IPS DF 6.9 (cell line): Measurements from ENCODE around the gene ELK4.

ENCODE experiments used
- DNase-seq: peaks from one replicate; pipeline ENCODE4 v3.0.0-alpha.2; 2013; ENCODE audit warnings: low read depth, low spot score
- H3K27ac ChIP-seq: one replicate; pipeline ENCODE4 v1.5.1; 2013; ENCODE audit warnings: low read length, control low read depth
- H3K27me3 ChIP-seq: 2 replicates; pipeline ENCODE4 v1.6.1; 2013; ENCODE audit warnings: mild to moderate bottlenecking, low read length; ENCODE audit not compliant: control insufficient read depth, insufficient read depth
- H3K36me3 ChIP-seq: 2 replicates; pipeline ENCODE4 v1.6.1; 2013; ENCODE audit warnings: low read length; ENCODE audit not compliant: control insufficient read depth, insufficient read depth
- H3K4me1 ChIP-seq: 2 replicates; pipeline ENCODE4 v1.6.1; 2013; ENCODE audit warnings: low read length; ENCODE audit not compliant: control insufficient read depth, insufficient read depth
- H3K4me3 ChIP-seq: 2 replicates; pipeline ENCODE4 v1.5.1; 2013; ENCODE audit warnings: mild to moderate bottlenecking, low read length
- H3K9me3 ChIP-seq: 2 replicates; pipeline ENCODE4 v1.6.1; 2013; ENCODE audit warnings: low read length, inconsistent platforms; ENCODE audit not compliant: control insufficient read depth, insufficient read depth
- WGBS: extraction: QIAGEN DNeasy Blood & Tissue Kit; methylation state at CpG from one replicate; pipeline ENCODE4 v1.1.7; 2013; ENCODE audit warnings: mixed read lengths, missing lambda C conversion rate; ENCODE audit not compliant: insufficient read length, insufficient coverage; 5-methylcytosine and 5-hydroxymethylcytosine counted together

Gene ELK4

GRCh38 chr1:205581321-205581980 lies 50.4 kb downstream of the ELK4 start:
- DNase-seq, result no peak
- no CpG with 5 or more reads among the region's 9 CpGs for WGBS
- H3K27me3 ChIP-seq, result no peaks in the 10 kb centered on the region
- H3K36me3 ChIP-seq, result no peaks in the 10 kb centered on the region
- no peaks in the 10 kb centered on the region for H3K9me3 ChIP-seq
- no peak overlapping the region for H3K4me3 ChIP-seq
- H3K4me1 ChIP-seq, result peaks cover 6% of the 10 kb centered on the region
- no peak overlapping the region for H3K27ac ChIP-seq

DNA sequence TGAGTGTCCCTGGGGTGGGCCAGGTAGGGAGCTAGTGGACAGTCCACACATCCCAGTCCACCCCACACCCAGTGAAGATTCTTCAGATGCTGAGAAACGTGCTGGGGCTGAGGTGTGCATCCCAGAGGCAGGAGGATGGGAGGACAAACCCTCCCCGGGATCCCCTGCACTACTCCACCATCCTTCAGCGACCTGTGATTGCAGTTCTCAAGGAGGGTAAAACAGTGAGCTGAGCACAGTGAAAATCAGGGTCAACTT lies 51.0 kb downstream of the ELK4 start:
- Histone ChIP-seq H3K4me1 (peaks cover 5% of the 10 kb centered on the region), H3K9me3 (no peaks in the 10 kb centered on the region), H3K27ac (no peak overlapping the region), H3K4me3 (no peak overlapping the region), H3K27me3 (no peaks in the 10 kb centered on the region), H3K36me3 (no peaks in the 10 kb centered on the region)
- no peak for DNase-seq
- no CpG with 5 or more reads among the region's 3 CpGs for WGBS

- Histone ChIP-seq H3K36me3 (no peaks in the 10 kb centered on the region), H3K4me1 (peaks cover 3% of the 10 kb centered on the region), H3K9me3 (no peaks in the 10 kb centered on the region), H3K27me3 (no peaks in the 10 kb centered on the region), H3K27ac (no peak overlapping the region), H3K4me3 (no peak overlapping the region)
- DNase-seq, result no peak
- no CpG with 5 or more reads among the region's 15 CpGs for WGBS
These were observed 51.5 kb downstream of the ELK4 start for GRCh38 chr1:205580140-205580922.

DNA sequence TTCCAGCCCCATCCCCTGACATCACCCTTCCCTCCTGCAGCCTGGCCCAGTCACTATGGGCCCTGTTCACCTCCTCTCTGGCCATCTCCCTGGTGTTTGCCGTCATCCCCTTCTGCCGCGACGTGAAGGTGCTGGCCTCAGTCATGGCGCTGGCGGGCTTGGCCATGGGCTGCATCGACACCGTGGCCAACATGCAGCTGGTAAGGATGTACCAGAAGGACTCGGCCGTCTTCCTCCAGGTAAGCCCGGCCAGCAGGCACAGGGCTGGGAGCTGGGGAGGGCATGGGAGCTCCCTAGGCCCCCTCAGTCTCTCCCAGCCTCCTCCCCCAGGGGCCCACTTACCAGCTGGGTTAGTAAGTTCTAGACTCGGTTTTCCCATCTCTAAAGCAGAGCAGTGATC lies 52.1 kb downstream of the ELK4 start:
- H3K4me3 ChIP-seq, result no peak overlapping the region
- no peaks in the 10 kb centered on the region; the same call in 1 of the 2 replicates for H3K27me3 ChIP-seq
- no peaks in the 10 kb centered on the region for H3K9me3 ChIP-seq
- no peak overlapping the region for H3K27ac ChIP-seq
- DNase-seq, result no peak
- H3K36me3 ChIP-seq, result no peaks in the 10 kb centered on the region
- WGBS, result no CpG with 5 or more reads among the region's 12 CpGs
- peaks cover 3% of the 10 kb centered on the region for H3K4me1 ChIP-seq

GRCh38 chr1:205578780-205579571 lies 52.8 kb downstream of the ELK4 start:
- Histone ChIP-seq H3K36me3 (no peaks in the 10 kb centered on the region), H3K4me1 (peaks cover 3% of the 10 kb centered on the region), H3K27me3 (no peaks in the 10 kb centered on the region; the same call in 1 of the 2 replicates), H3K27ac (no peak overlapping the region), H3K4me3 (no peak overlapping the region), H3K9me3 (no peaks in the 10 kb centered on the region)
- WGBS, result no CpG with 5 or more reads among the region's 9 CpGs
- DNase-seq, result no peak

DNA sequence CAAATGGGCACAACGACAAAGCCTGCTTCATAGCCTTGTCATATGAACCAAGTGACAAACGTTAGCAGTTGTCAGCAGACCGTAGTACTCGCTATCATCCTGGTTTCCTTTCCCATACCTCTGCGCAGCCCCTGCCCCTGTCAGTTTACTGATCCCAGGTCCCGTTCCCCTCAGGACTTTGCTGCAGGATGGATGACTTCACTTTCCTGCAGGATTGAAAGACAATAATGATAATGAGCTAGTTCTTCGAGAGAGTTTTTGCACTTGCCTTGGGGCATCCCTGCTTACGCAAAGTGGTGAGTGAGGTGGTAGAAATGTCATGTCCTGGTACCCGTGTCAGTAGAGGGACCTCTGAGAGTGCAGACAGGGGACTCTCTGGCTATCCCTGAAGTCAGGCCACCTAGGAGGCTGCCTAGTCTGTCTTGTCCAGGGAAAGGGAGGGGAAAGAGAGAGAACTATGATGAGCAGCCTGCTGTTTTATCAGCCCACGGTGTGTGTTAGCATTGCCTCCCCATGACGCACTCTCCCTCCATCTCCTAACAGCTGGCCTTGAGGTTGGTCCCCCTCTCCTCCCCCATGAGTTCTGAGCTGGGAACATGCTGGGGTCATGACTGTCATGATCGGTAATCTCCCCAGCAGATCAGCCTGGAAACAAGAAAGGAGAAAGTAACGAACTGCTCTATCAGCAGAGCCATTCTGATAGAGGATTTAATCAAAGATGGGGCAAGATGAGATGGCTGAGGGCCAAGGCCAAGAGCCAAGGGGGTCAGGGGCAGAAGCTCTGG lies 53.7 kb downstream of the ELK4 start:
- WGBS, result no CpG with 5 or more reads among the region's 13 CpGs
- no peaks in the 10 kb centered on the region for H3K9me3 ChIP-seq
- no peak for DNase-seq
- H3K36me3 ChIP-seq, result no peaks in the 10 kb centered on the region
- H3K27ac ChIP-seq, result no peak overlapping the region
- H3K27me3 ChIP-seq, result no peaks in the 10 kb centered on the region; the same call in 1 of the 2 replicates
- no peak overlapping the region for H3K4me3 ChIP-seq
- H3K4me1 ChIP-seq, result peaks cover 3% of the 10 kb centered on the region

- H3K4me1 ChIP-seq, result peaks cover 3% of the 10 kb centered on the region
- no peaks in the 10 kb centered on the region for H3K9me3 ChIP-seq
- no peak overlapping the region; the same call in 1 of the 2 replicates for H3K4me3 ChIP-seq
- no peak for DNase-seq
- H3K27me3 ChIP-seq, result no peaks in the 10 kb centered on the region; the same call in 1 of the 2 replicates
- no peak overlapping the region for H3K27ac ChIP-seq
- no CpG with 5 or more reads among the region's 22 CpGs for WGBS
- no peaks in the 10 kb centered on the region for H3K36me3 ChIP-seq
These were observed 54.7 kb downstream of the ELK4 start for GRCh38 chr1:205576805-205577761.

DNA sequence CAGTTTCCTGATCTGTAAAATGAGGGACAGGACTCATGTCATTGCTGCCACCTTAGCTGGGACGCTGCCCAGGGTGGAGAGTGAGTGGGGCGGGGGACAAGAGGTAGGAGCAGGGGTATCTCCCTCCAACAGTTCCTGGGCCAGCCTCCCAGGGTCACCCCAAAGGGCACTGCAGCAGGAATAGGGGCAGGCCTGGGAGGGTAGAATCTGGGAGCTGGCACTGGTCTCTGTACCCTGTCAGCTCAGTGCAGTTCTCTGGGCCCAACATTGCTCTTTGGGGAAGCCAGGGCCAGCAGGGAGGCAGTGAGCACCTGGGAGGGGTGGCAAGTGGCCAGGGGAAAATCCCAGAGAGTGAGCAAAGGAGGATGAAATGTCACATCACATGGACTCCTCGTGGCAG lies 55.8 kb downstream of the ELK4 start:
- Histone ChIP-seq H3K4me3 (no peak overlapping the region), H3K9me3 (no peaks in the 10 kb centered on the region), H3K27me3 (peaks cover 2% of the 10 kb centered on the region; the same call in 1 of the 2 replicates), H3K36me3 (no peaks in the 10 kb centered on the region), H3K27ac (no peak overlapping the region), H3K4me1 (peaks cover 4% of the 10 kb centered on the region)
- no peak for DNase-seq
- no CpG with 5 or more reads among the region's 3 CpGs for WGBS

DNA sequence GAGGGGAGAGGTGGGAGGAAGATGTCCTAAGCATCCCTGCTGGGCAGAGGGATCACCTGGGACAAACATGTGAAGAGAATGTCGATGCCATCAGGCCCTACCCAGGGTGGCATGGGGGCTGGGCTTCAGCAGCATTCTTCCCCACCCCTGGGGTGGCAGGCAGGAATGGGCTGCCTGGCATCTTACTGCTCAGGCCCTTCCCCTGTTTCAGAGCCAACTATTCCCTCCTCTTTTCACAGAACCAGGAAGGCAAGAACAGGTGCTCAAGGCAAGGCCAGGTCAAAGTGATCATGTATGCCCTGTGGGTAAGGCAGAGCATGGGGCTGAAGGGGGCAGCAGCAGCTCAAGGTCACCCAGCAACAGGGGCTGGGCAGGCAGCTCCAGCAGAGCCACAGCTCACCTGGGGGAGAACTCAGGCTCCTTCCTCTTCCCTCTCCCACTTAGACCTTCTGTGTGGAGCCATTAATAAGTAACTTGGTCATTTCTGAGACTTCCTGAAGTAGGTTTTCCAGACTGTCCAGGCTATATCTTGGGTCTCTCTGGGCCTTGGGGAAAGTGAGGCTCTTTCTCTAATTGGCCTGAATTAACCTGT lies 56.4 kb downstream of the ELK4 start:
- DNase-seq, result no peak
- Histone ChIP-seq H3K4me1 (peaks cover 4% of the 10 kb centered on the region), H3K4me3 (no peak overlapping the region), H3K36me3 (no peaks in the 10 kb centered on the region), H3K27me3 (peaks cover 2% of the 10 kb centered on the region; the same call in 1 of the 2 replicates), H3K27ac (no peak overlapping the region), H3K9me3 (no peaks in the 10 kb centered on the region)
- WGBS, result no CpG with 5 or more reads among the region's 1 CpG
